HepG2 (cell line): ENCODE measurements around the gene SNX2. TPM values are rescaled to one million over a fixed set of nuclear protein-coding genes. Genes with fewer than 3 reads are reported as not detected.

Experiments used
- CAMTA2 ChIP-seq: sonication (generic); formaldehyde crosslinking; IDR thresholded peaks from 2 replicates; pipeline ENCODE4 v1.4.0; 2020; ENCODE audit warnings: mild to moderate bottlenecking, missing genetic modification reagents, borderline replicate concordance
- CBX1 ChIP-seq: IDR thresholded peaks from one replicate; pipeline ENCODE4 v1.6.1; 2016; ENCODE audit warnings: antibody characterized with exemption, low read depth
- E2F2 ChIP-seq: sonication (generic); formaldehyde crosslinking; IDR thresholded peaks from 2 replicates; pipeline ENCODE4 v1.4.0; 2020; ENCODE audit warnings: missing genetic modification reagents, borderline replicate concordance
- ETV6 ChIP-seq: sonication (generic); formaldehyde crosslinking; conservative IDR thresholded peaks from 2 replicates; pipeline ENCODE4 v1.4.0; 2020; ENCODE audit warnings: missing genetic modification reagents
- GMEB1 ChIP-seq: sonication (generic); formaldehyde crosslinking; IDR thresholded peaks from 2 replicates; pipeline ENCODE4 v1.5.1; 2020; ENCODE audit warnings: missing genetic modification reagents, mild to moderate bottlenecking, borderline replicate concordance
- HNF4A ChIP-seq: sonication (generic); formaldehyde crosslinking; IDR thresholded peaks from 2 replicates; pipeline ENCODE4 v1.4.0; 2020; ENCODE audit warnings: missing genetic modification reagents
- KMT2B ChIP-seq: IDR thresholded peaks from 2 replicates; pipeline ENCODE4 v1.6.1; 2016; ENCODE audit warnings: missing genetic modification reagents, missing compliant biosample characterization
- NFIC ChIP-seq: IDR thresholded peaks from 2 replicates; pipeline ENCODE4 v1.6.1; 2012; ENCODE audit warnings: mild to moderate bottlenecking, low read length, inconsistent platforms
- NRL ChIP-seq: sonication (generic); formaldehyde crosslinking; IDR thresholded peaks from 2 replicates; pipeline ENCODE4 v1.5.0; 2020; ENCODE audit warnings: missing genetic modification reagents, mild to moderate bottlenecking, moderate library complexity, borderline replicate concordance
- SAFB2 ChIP-seq: sonication (generic); formaldehyde crosslinking; IDR thresholded peaks from 2 replicates; pipeline ENCODE4 v1.5.1; 2020; ENCODE audit warnings: missing genetic modification reagents, low read depth, mild to moderate bottlenecking, borderline replicate concordance
- SKI ChIP-seq: fragments of 450-650 bp; IDR thresholded peaks from one replicate; pipeline ENCODE4 v1.6.1; 2018; ENCODE audit warnings: mild to moderate bottlenecking; ENCODE audit not compliant: partially characterized antibody
- SMAD3 ChIP-seq: sonication (generic); formaldehyde crosslinking; IDR thresholded peaks from 2 replicates; pipeline ENCODE4 v1.4.0; 2020; ENCODE audit warnings: missing genetic modification reagents
- SOX5 ChIP-seq: IDR thresholded peaks from 2 replicates; pipeline ENCODE4 v1.6.1; 2016; ENCODE audit warnings: borderline replicate concordance
- TBX2 ChIP-seq: sonication (generic); formaldehyde crosslinking; IDR thresholded peaks from 2 replicates; pipeline ENCODE4 v1.5.0; 2020; ENCODE audit warnings: missing genetic modification reagents, mild to moderate bottlenecking, borderline replicate concordance
- TP53 ChIP-seq: sonication (generic); formaldehyde crosslinking; conservative IDR thresholded peaks from 2 replicates; pipeline ENCODE4 v1.4.0; 2020; ENCODE audit warnings: missing genetic modification reagents
- U2AF2 ChIP-seq: fragments of 200-400 bp; formaldehyde crosslinking; IDR thresholded peaks from 2 replicates; pipeline ENCODE4 v1.6.1; 2017; ENCODE audit warnings: low read depth, mild to moderate bottlenecking, low read length
- ZNF224 ChIP-seq: sonication (generic); formaldehyde crosslinking; IDR thresholded peaks from 2 replicates; pipeline ENCODE4 v1.5.0; 2020; ENCODE audit warnings: mild to moderate bottlenecking, missing genetic modification reagents
- ZNF430 ChIP-seq: sonication (generic); formaldehyde crosslinking; IDR thresholded peaks from 2 replicates; pipeline ENCODE4 v1.9.0; 2021; ENCODE audit warnings: mild to moderate bottlenecking, missing genetic modification reagents
- ZNF484 ChIP-seq: sonication (generic); formaldehyde crosslinking; IDR thresholded peaks from 2 replicates; pipeline ENCODE4 v1.5.1; 2020; ENCODE audit warnings: mild to moderate bottlenecking, low read depth, missing genetic modification reagents, borderline replicate concordance
- ZNF782 ChIP-seq: sonication (generic); formaldehyde crosslinking; IDR thresholded peaks from 2 replicates; pipeline ENCODE4 v1.4.0; 2020; ENCODE audit warnings: missing genetic modification reagents, mild to moderate bottlenecking, borderline replicate concordance
- polyA plus RNA-seq, 8 experiments: library from polyadenylated mRNA; depleted of rRNA in 3 of 8; stranded (reverse) in 7 of 8; unstranded in 1 of 8; fragments of >200 nt; fragmentation: Illumina TruSeq in 4 of 8; extraction: Trizol in 4 of 8; gene quantifications; 2 replicates each; pipeline versions ENCODE4 v1.2.1 to v1.2.3, GENCODE V29; 2011 to 2016; ENCODE audit warnings: low read depth in 4 of 8, missing spikeins in 1 of 8, mixed read lengths in 1 of 8; ENCODE audit not compliant: insufficient read depth in 1 of 8
- total RNA-seq, 5 experiments: library from RNA; depleted of rRNA; stranded (reverse); fragments of >200 nt; fragmentation: Illumina TruSeq; extraction: Trizol; gene quantifications; 2 replicates each; pipeline ENCODE4 v1.2.3, GENCODE V29; 2016; ENCODE audit warnings: low read depth in 1 of 5
- TF ChIP-seq, protein P1 (sequence below): sonication (generic); formaldehyde crosslinking; IDR thresholded peaks from 2 replicates; pipeline ENCODE4 v1.9.0; 2021; ENCODE audit warnings: missing genetic modification reagents, mild to moderate bottlenecking, borderline replicate concordance
- TF ChIP-seq, protein P2 (sequence below): sonication (generic); formaldehyde crosslinking; IDR thresholded peaks from 2 replicates; pipeline ENCODE4 v1.5.1; 2020; ENCODE audit warnings: missing genetic modification reagents, mild to moderate bottlenecking, borderline replicate concordance
- TF ChIP-seq, protein P3 (sequence below): sonication (generic); formaldehyde crosslinking; IDR thresholded peaks from 2 replicates; pipeline ENCODE4 v1.8.0; 2022; ENCODE audit warnings: mild to moderate bottlenecking, missing genetic modification reagents, moderate library complexity

The SNX2 gene
- total and polyA plus RNA-seq, 2 of the 13 experiments (the other 11 are each of a cell fraction or from before 2014, with no cell fraction given), result 26.4 to 78.8 TPM

GRCh38 chr5:122845229-122846050, 70.6 kb downstream of the SNX2 start, which contains the start of gene SNX24 (continued):
- TF ChIP-seq ZNF484 (CRISPR knock-in tag), result no peak
- no peak for TF ChIP-seq TP53 (CRISPR knock-in tag)
- TF ChIP-seq U2AF2, result no peak
- peak; percentile 43; the same call in 1 of the 2 replicates for TF ChIP-seq GMEB1
- no peak for TF ChIP-seq NFIC
- TF ChIP-seq CBX1, result no peak
- TF ChIP-seq ZNF782 (CRISPR knock-in tag), result 0 out of 2 replicates have a peak, but pooled peaks have one; percentile 17
- 0 out of 2 replicates have a peak, but pooled peaks have one; percentile 24 for TF ChIP-seq ETV6 (CRISPR knock-in tag)
- TF ChIP-seq ZNF224, result peak; percentile 94
- TF ChIP-seq SMAD3 (CRISPR knock-in tag), result 0 out of 2 replicates have a peak, but pooled peaks have one; percentile 5
- TF ChIP-seq SAFB2, result peak; percentile 42; the same call in 1 of the 2 replicates
- no peak for TF ChIP-seq CAMTA2
- TF ChIP-seq, protein P1, sequence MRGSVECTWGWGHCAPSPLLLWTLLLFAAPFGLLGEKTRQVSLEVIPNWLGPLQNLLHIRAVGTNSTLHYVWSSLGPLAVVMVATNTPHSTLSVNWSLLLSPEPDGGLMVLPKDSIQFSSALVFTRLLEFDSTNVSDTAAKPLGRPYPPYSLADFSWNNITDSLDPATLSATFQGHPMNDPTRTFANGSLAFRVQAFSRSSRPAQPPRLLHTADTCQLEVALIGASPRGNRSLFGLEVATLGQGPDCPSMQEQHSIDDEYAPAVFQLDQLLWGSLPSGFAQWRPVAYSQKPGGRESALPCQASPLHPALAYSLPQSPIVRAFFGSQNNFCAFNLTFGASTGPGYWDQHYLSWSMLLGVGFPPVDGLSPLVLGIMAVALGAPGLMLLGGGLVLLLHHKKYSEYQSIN, result no peak
- peak; percentile 41; the same call in 1 of the 2 replicates for TF ChIP-seq KMT2B (CRISPR knock-in tag)
- 0 out of 2 replicates have a peak, but pooled peaks have one; percentile 24 for TF ChIP-seq E2F2
- TF ChIP-seq HNF4A (CRISPR knock-in tag), result peak; percentile 21; the same call in 1 of the 2 replicates
- TF ChIP-seq TBX2 (CRISPR knock-in tag), result no peak; the same call in 1 of the 2 replicates
- no peak; the same call in 1 of the 2 replicates for TF ChIP-seq SOX5
- TF ChIP-seq SKI, result peak; percentile 18
- peak; percentile 66; the same call in 1 of the 2 replicates for TF ChIP-seq ZNF430
- TF ChIP-seq, protein P2, sequence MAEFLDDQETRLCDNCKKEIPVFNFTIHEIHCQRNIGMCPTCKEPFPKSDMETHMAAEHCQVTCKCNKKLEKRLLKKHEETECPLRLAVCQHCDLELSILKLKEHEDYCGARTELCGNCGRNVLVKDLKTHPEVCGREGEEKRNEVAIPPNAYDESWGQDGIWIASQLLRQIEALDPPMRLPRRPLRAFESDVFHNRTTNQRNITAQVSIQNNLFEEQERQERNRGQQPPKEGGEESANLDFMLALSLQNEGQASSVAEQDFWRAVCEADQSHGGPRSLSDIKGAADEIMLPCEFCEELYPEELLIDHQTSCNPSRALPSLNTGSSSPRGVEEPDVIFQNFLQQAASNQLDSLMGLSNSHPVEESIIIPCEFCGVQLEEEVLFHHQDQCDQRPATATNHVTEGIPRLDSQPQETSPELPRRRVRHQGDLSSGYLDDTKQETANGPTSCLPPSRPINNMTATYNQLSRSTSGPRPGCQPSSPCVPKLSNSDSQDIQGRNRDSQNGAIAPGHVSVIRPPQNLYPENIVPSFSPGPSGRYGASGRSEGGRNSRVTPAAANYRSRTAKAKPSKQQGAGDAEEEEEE (CRISPR knock-in tag), result no peak
- TF ChIP-seq NRL (CRISPR knock-in tag), result 0 out of 2 replicates have a peak, but pooled peaks have one; percentile 43
- TF ChIP-seq, protein P3, sequence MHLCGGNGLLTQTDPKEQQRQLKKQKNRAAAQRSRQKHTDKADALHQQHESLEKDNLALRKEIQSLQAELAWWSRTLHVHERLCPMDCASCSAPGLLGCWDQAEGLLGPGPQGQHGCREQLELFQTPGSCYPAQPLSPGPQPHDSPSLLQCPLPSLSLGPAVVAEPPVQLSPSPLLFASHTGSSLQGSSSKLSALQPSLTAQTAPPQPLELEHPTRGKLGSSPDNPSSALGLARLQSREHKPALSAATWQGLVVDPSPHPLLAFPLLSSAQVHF, result no peak
